GM12878 (cell line): ENCODE measurements around the gene SLC6A15. TPM values are rescaled to one million over a fixed set of nuclear protein-coding genes. Genes with fewer than 3 reads are reported as not detected.

Experiments used
- ATAC-seq: fragments of 200-7000 bp; cut with Tn5 transposase; 3 replicates; pipeline ENCODE4 v1.9.1; 2020; ENCODE audit warnings: mild to moderate bottlenecking, moderate library complexity
- BruUV-seq: library from RNA; stranded (reverse); fragments of 400-500 nt; replicated peaks from 2 replicates; lab custom pipeline; 2021; lab: Mats Ljungman, UMichigan
- CTCF ChIA-PET: fragments of 300-600 bp; sonication (Branson Sonifier 250); formaldehyde crosslinking; extraction: SDS; loops from one replicate; lab custom pipeline; 2021; ENCODE audit warnings: inconsistent platforms; lab: Yijun Ruan, JAX
- POLR2A ChIA-PET: fragments of 350-600 bp; formaldehyde crosslinking; extraction: SDS; loops from one replicate; lab custom pipeline; 2021; ENCODE audit warnings: inconsistent platforms; lab: Charles Lee
- RAD21 ChIA-PET: fragments of 300-600 bp; sonication (Branson Sonifier 250); formaldehyde crosslinking; loops from one replicate; lab custom pipeline; 2023; ENCODE audit warnings: antibody characterized with exemption; ENCODE audit not compliant: unreplicated experiment; lab: Charles Lee
- SMC1A ChIA-PET: fragments of 300-600 bp; sonication (Branson Sonifier 250); formaldehyde crosslinking; loops from one replicate; lab custom pipeline; 2023; ENCODE audit not compliant: unreplicated experiment, uncharacterized antibody; lab: Charles Lee
- DNase-seq: peaks from one replicate; pipeline ENCODE4 v3.0.0-alpha.2; 2011; ENCODE audit warnings: low read depth, low spot score
- FAIRE-seq: peaks from 3 replicates; lab custom pipeline; 2011; peaks lifted over from hg19 to GRCh38; lab: Jason Lieb, UNC
- H2AFZ ChIP-seq: 2 replicates; pipeline ENCODE4 v1.6.0; 2011; ENCODE audit warnings: low read depth, low read length, control low read depth; ENCODE audit not compliant: control insufficient read depth
- H3K27ac ChIP-seq: 2 replicates; pipeline ENCODE4 v1.5.1; 2011; ENCODE audit warnings: control low read depth; ENCODE audit not compliant: control insufficient read depth, insufficient read depth
- H3K27me3 ChIP-seq, 2 experiments: replicated peaks in 1 of 2; 2 replicates each; pipeline versions ENCODE4 v1.6.0 to v1.6.1; 2011; ENCODE audit warnings: low read length in 1 of 2; ENCODE audit not compliant: control insufficient read depth in 2 of 2, insufficient read depth in 2 of 2
- H3K36me3 ChIP-seq, 2 experiments: 2 replicates each; pipeline ENCODE4 v1.5.1; 2011; ENCODE audit warnings: low read length in 1 of 2; ENCODE audit not compliant: control insufficient read depth in 2 of 2, insufficient read depth in 2 of 2
- H3K4me1 ChIP-seq: 2 replicates; pipeline ENCODE4 v1.6.1; 2011; ENCODE audit warnings: mild to moderate bottlenecking, low read length, moderate library complexity, mixed read lengths; ENCODE audit not compliant: control insufficient read depth, insufficient read depth
- H3K4me2 ChIP-seq: 2 replicates; pipeline ENCODE4 v1.6.0; 2011; ENCODE audit warnings: control low read depth; ENCODE audit not compliant: control insufficient read depth, insufficient read depth
- H3K4me3 ChIP-seq: fragments of 200-600 bp; sonication (generic); 2 replicates; pipeline ENCODE4 v1.5.1; 2016
- H3K79me2 ChIP-seq: 2 replicates; pipeline ENCODE4 v1.6.0; 2011; ENCODE audit warnings: low read length; ENCODE audit not compliant: control insufficient read depth, insufficient read depth
- H3K9ac ChIP-seq: 2 replicates; pipeline ENCODE4 v1.8.0; 2011; ENCODE audit warnings: low read length, control low read depth, mixed read lengths; ENCODE audit not compliant: control insufficient read depth, insufficient read depth
- H3K9me3 ChIP-seq: replicated peaks from 3 replicates; pipeline ENCODE4 v1.5.1; 2011; ENCODE audit warnings: mild to moderate bottlenecking, low read length; ENCODE audit not compliant: control insufficient read depth, insufficient read depth
- H4K20me1 ChIP-seq: 2 replicates; pipeline ENCODE4 v1.6.0; 2011; ENCODE audit not compliant: control insufficient read depth, insufficient read depth
- BACH1 ChIP-seq: fragments of 450-650 bp; IDR thresholded peaks from 2 replicates; pipeline ENCODE4 v1.6.1; 2017; ENCODE audit warnings: mild to moderate bottlenecking, borderline replicate concordance
- CBFB ChIP-seq: IDR thresholded peaks from 2 replicates; pipeline ENCODE4 v1.6.1; 2016; ENCODE audit warnings: antibody characterized with exemption, low read depth
- CEBPB ChIP-seq, 2 experiments: fragments of 150-350 bp in 1 of 2; IDR thresholded peaks; 2 replicates each; pipeline ENCODE4 v1.6.1; 2012 to 2014; ENCODE audit warnings: low read depth in 2 of 2, low read length in 2 of 2, borderline replicate concordance in 1 of 2, inconsistent platforms in 1 of 2
- IKZF2 ChIP-seq, 2 experiments: fragments of 450-650 bp; IDR thresholded peaks; 2 replicates each; pipeline ENCODE4 v1.6.1; 2017; ENCODE audit warnings: mild to moderate bottlenecking in 2 of 2, moderate library complexity in 2 of 2
- LARP7 ChIP-seq: fragments of 450-650 bp; IDR thresholded peaks from 2 replicates; pipeline ENCODE4 v1.6.1; 2017; ENCODE audit warnings: mild to moderate bottlenecking
- MYB ChIP-seq: fragments of 150-350 bp; IDR thresholded peaks from 2 replicates; pipeline ENCODE4 v1.6.1; 2014; ENCODE audit warnings: mild to moderate bottlenecking, low read depth, low read length, borderline replicate concordance
- RAD21 ChIP-seq: IDR thresholded peaks from 2 replicates; pipeline ENCODE4 v1.6.1; 2011; ENCODE audit warnings: mild to moderate bottlenecking, low read depth, low read length, moderate library complexity; ENCODE audit not compliant: insufficient read depth
- RFX5 ChIP-seq: IDR thresholded peaks from 2 replicates; pipeline ENCODE4 v1.6.1; 2011; ENCODE audit warnings: low read depth, low read length, improper control_type of control experiment
- SIX5 ChIP-seq: IDR thresholded peaks from 2 replicates; pipeline ENCODE4 v1.6.1; 2011; ENCODE audit warnings: mild to moderate bottlenecking, low read depth, low read length, moderate library complexity; ENCODE audit not compliant: severe bottlenecking
- SPI1 ChIP-seq: IDR thresholded peaks from 2 replicates; pipeline ENCODE4 v1.6.1; 2011; ENCODE audit warnings: low read depth, mild to moderate bottlenecking, low read length, moderate library complexity, borderline replicate concordance; ENCODE audit not compliant: insufficient read depth
- WGBS: methylation state at CpG from one replicate; pipeline ENCODE4 v1.1.6; 2016; ENCODE audit warnings: low lambda C conversion rate; ENCODE audit not compliant: insufficient replicate concordance, insufficient coverage; ENCODE audit errors: missing lambda C conversion rate; 5-methylcytosine and 5-hydroxymethylcytosine counted together
- in situ Hi-C: fragments of 300-500 bp; cut with MboI; formaldehyde crosslinking; loops from 9 replicates; pipeline ENCODE4 v1.14.3; 2018; ENCODE audit warnings: mixed read lengths
- intact Hi-C: fragments of 100-400 bp; cut with micrococcal nuclease; formaldehyde crosslinking; loops from one replicate; pipeline ENCODE4 v1.14.2; 2022; ENCODE audit not compliant: unreplicated experiment
- polyA plus RNA-seq, 11 experiments: library from polyadenylated mRNA; depleted of rRNA in 4 of 11; unstranded in 6 of 11; stranded (reverse) in 5 of 11; fragments of >200 nt; fragmentation: Nextera tagmentation in 4 of 11; fragmentation: Illumina TruSeq in 1 of 11; extraction: Ambion mirVana in 4 of 11; extraction: Trizol in 1 of 11; gene quantifications; 1 replicate in 1 of 11; 2 replicates in 10 of 11; pipeline versions ENCODE4 v1.2.1 to v1.2.3, GENCODE V29; 2011 to 2016; ENCODE audit warnings: inconsistent platforms in 2 of 11, missing spikeins in 2 of 11, low read depth in 1 of 11
- total RNA-seq, 4 experiments: library from RNA; depleted of rRNA in 3 of 4; stranded (reverse); fragments of >200 nt in 3 of 4; fragmentation: Illumina TruSeq in 1 of 4; extraction: Trizol in 1 of 4; gene quantifications; 2 replicates each; pipeline versions ENCODE4 v1.2.1 to v1.2.3, GENCODE V29; 2013 to 2021
- TF ChIP-seq, protein P1 (sequence below): fragments of 450-650 bp; IDR thresholded peaks from 2 replicates; pipeline ENCODE4 v1.6.1; 2017; ENCODE audit warnings: low read depth, mild to moderate bottlenecking, moderate library complexity
- TF ChIP-seq, protein P2 (sequence below): IDR thresholded peaks from 2 replicates; pipeline ENCODE4 v1.6.1; 2011; ENCODE audit warnings: low read depth, mild to moderate bottlenecking, low read length, moderate library complexity, borderline replicate concordance; ENCODE audit errors: extremely low read depth

SLC6A15 gene
- total and polyA plus RNA-seq, 10 of the 15 experiments (the other 5 are each of a cell fraction or from before 2014, with no cell fraction given) = 0.04 TPM; not detected in 9

DNA sequence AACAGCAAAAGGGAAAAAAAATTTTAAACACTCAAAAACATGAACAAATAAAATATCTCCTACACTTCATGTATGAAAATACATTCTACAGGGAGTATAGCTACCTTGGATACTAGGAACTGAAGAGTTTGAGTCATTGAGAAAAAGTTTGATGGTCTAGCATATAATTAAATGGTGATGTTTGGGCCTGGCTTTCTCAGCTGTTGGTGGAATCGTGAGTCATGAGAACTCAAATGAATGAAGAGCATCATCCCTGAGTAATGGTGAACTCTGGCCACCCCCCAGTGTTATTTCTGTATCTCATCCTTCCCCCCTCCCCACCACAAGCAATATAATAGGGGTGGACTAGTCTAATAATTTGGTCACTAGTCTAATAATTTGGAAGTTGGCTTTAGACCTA lies 6.7 kb upstream of the SLC6A15 start (continued):
- TF ChIP-seq RFX5 = no peak
- TF ChIP-seq, protein P1, sequence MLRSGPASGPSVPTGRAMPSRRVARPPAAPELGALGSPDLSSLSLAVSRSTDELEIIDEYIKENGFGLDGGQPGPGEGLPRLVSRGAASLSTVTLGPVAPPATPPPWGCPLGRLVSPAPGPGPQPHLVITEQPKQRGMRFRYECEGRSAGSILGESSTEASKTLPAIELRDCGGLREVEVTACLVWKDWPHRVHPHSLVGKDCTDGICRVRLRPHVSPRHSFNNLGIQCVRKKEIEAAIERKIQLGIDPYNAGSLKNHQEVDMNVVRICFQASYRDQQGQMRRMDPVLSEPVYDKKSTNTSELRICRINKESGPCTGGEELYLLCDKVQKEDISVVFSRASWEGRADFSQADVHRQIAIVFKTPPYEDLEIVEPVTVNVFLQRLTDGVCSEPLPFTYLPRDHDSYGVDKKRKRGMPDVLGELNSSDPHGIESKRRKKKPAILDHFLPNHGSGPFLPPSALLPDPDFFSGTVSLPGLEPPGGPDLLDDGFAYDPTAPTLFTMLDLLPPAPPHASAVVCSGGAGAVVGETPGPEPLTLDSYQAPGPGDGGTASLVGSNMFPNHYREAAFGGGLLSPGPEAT = no peak
- TF ChIP-seq SIX5 = no peak
- no peak for TF ChIP-seq RAD21
- TF ChIP-seq, protein P2, sequence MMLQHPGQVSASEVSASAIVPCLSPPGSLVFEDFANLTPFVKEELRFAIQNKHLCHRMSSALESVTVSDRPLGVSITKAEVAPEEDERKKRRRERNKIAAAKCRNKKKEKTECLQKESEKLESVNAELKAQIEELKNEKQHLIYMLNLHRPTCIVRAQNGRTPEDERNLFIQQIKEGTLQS = no peak
- no peak for TF ChIP-seq BACH1

DNA sequence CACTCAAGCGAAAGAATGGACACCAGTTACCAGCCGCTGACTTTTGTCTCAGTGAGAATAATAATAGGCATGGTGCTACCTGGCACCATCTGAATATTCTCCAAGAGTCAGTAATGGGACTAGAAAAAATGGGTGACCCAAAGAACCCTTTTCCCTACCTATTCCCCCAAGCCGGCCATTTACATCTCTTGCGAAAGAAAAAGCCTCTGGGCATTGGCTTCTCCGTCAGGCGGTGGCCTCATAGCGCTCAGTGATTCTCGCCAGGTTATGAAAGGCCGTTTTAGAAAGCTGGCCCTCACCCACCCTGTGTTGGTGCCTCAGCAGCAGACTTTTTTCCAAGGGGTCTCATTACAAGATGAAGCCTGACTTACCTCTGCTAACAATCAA lies 523 bp upstream of the SLC6A15 start:
- no TSS peak for BruUV-seq

More for the DNA sequence above, 523 bp upstream of the SLC6A15 start:
- H3K36me3 ChIP-seq = no peaks in the 10 kb centered on the region
- no peak overlapping the region for H3K9ac ChIP-seq
- CTCF ChIA-PET = no interaction called here
- intact Hi-C loops (no loop called here), in situ Hi-C loops (no loop called here)
- no peaks in the 10 kb centered on the region for H3K4me1 ChIP-seq
- no peak overlapping the region for H3K27ac ChIP-seq
- ATAC-seq (no peak), FAIRE-seq (no peak), DNase-seq (no peak)
- no peaks in the 10 kb centered on the region for H4K20me1 ChIP-seq
- H3K4me3 ChIP-seq = no peak overlapping the region
- SMC1A ChIA-PET = no interaction called here
- no peak for TF ChIP-seq CBFB
- no peak for TF ChIP-seq CEBPB (IDR thresholded peaks at IDR 0.05; ENCODE audit: borderline replicate concordance in 1 of 2, low read depth in 2 of 2, low read length in 2 of 2)
- no peak for TF ChIP-seq LARP7
- no peak for TF ChIP-seq IKZF2 (IDR thresholded peaks at IDR 0.05)
- TF ChIP-seq MYB = no peak
- no peak for TF ChIP-seq SPI1
- no peak overlapping the region for H2AFZ ChIP-seq
- 21% methylated on average over 9 of the region's 9 CpGs for WGBS
- RAD21 ChIA-PET = no interaction called here
- H3K27me3 ChIP-seq = peaks cover 8 to 13% of the 10 kb centered on the region in 2 experiments
- POLR2A ChIA-PET = no interaction called here
- H3K9me3 ChIP-seq = no peaks in the 10 kb centered on the region; the same call in 2 of the 3 replicates
- no peaks in the 10 kb centered on the region for H3K79me2 ChIP-seq
- no peak overlapping the region for H3K4me2 ChIP-seq
